NCI-H146 treated with DMSO at 0.1 percent for 48 hours (cell line): ENCODE measurements around the gene DIO3.
"Not testable (repeated sequence)": the region's sequence is repeated elsewhere in the genome, so short reads cannot be mapped to it uniquely, and the experiment has no call there.

Source experiments
- DNase-seq: peaks from one replicate; lab custom pipeline; 2025; ENCODE audit not compliant: unreplicated experiment; lab: John Stamatoyannopoulos, UW

The DIO3 gene

GRCh38 chr14:101558739-101559240 lies 2.5 kb upstream of the DIO3 start:
- no peak for DNase-seq

DNA sequence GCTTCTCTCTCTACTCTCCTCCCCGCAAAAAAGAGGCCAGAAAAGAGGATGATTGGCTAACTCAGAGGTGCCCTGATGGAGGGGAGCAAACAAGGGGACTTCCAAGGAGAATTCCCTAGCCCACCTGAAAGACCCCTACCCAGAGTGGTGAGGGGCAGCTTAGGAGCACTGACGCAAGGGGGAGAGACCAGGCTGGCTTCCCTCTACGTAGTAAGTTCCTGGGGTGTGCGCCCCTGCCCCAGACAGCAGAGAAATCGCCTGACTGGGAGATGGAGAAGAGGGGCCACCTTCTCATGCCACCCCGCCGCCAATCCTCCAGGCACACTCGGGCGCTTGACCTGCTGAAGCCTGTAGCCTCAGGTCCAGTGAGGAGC lies 2.1 kb upstream of the DIO3 start:
- DNase-seq: no peak

- DNase-seq: no peak
These were observed 1.4 kb upstream of the DIO3 start for GRCh38 chr14:101559624-101560533.

DNA sequence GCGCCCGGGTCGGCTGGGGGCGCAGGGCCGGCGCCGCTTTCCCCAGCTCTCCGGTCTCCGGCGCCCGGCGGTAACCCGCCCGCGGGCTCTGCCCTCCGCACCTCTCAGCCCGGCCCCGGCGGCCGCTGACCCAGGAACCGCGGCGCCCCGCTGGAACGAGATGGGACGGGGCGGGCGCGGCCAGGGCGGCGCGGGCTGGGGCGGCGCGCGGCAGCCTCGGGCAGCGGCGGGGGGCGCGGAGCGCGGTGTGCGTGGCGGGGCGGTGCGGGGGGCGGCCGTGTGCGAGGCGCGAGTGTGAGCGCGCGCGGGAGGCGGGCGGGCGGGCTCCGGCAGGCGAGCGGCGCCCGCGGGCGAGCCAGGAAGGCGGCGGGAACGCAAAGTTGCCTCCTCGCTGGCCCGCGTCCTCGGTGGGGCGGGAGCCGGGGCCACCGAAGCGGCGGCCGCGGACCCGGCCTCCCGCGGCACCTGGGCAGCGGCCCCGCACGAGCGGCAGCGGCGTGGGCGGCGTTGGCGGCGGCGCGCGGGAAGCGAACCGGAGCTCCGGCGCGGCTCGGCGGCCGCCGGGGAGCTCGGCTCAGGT lies 671 bp upstream of the DIO3 start:
- no peak for DNase-seq

- DNase-seq: no peak
These were observed 699 bp downstream of the DIO3 start for GRCh38 chr14:101561897-101562490.

DNA sequence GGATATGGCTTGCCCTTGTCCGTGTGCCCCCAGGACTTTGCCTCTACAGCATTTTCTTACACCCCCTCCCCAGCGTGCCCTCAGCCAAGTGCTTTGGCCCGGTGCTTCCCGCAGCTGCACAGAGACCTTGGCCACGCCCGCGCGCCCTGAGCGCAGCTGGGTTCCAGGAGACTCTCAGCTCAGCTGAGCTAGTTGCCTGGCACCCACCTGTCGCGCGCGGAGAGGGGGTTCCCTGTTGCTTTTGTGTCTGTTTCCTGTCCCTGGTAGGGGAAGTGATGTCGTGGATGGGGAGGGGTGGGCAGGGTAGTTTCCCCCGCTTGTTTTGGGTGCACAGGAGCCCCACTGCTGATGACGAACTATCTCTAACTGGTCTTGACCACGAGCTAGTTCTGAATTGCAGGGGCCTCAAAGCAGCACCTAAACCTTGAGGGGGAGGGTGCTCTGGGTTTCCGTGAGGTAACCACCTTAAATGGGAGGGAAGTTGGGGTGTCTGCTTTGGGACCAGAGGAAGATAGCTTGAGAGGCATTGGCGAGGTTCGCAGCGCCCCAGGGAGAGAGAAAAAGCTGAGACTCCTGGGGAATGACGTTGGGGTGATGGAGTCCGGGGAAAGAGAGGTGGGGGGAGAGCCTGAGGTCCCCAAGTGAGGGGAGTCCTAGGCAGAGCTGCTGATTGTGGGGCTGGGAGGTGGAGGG lies 1.5 kb downstream of the DIO3 start:
- DNase-seq: no peak

DNA sequence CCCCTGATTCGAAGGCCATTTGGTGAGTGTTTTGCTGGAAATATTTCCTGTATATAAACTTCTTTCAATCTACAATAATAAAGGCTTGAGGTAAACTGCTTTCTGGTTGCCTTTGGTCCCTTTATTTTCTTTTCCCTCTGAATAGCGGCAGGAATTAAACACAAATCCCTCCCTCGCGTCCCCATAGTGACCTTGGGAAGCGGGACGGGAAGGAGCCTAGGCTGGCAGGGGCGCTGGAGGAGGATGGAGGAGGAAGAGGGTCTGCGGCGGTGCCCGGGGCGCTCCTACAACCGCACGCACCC lies 2.0 kb downstream of the DIO3 start:
- DNase-seq: no peak

- DNase-seq: no peak
These were observed 2.6 kb downstream of the DIO3 start for GRCh38 chr14:101563654-101564443.

GRCh38 chr14:101564444-101564776 lies 3.1 kb downstream of the DIO3 start:
- DNase-seq: no peak

- no peak for DNase-seq
These were observed 3.8 kb downstream of the DIO3 start for GRCh38 chr14:101564819-101565698.

DNA sequence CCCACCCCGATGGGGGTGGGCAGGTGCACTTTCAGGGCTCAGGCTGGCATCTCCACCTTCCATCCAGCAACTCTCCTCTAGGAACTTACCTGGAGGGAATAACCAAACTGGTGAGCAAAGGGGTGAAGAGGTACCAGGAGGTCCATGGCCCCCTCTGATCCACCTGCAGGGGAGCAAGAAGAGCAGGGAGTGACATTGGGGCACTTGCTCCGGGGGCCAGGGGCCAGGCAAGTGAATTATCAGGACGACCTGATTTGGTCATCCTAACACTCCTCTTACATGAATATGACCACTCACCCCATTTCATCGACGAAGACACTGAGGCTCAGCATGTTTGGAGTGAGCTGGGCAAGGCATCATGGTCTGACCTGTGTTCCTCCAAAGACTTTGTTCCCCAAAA lies 6.0 kb downstream of the DIO3 start:
- no peak for DNase-seq

GRCh38 chr14:101571004-101571403 lies 9.7 kb downstream of the DIO3 start:
- DNase-seq: no peak

GRCh38 chr14:101572526-101572925 lies 11.2 kb downstream of the DIO3 start:
- not testable (repeated sequence) for DNase-seq

DNA sequence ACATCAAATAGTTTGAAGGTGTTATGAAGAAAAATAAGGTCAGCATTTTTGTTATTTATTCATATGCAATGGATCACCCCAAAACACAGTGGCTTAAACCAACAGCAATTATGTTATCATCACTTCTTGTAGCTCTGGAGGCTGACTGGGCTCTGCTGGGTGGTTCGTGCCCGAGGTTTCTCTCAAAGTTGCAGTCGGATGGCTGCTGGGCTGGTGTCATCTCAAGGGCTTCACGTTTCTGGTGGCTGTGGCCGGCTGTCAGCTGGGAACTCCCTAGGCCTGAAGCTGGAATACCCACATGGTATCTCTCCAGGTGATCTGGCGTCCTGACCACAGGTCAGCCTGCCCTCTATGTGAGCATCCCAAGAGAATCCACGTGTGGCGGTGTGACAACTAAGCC lies 12.0 kb downstream of the DIO3 start:
- DNase-seq: no peak

DNA sequence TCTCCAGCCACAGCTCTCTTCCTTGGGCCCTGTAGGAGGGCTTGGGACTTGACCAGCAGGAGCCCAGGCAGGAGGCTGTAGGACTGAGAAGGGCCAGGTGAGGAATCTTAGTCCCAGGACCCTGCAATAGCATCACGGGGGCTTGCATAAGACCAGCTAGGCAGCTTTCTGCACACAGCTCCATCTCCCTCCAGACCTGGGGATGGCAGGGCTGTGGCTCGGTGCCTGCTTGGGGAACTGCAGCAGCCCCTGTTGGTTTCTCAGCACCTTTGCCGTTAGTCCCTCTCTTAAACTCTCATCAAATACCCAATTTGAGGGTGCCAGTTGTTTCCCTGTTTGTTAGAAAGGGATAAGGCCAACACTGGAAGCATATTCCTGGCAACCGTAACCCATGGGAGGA lies 14.3 kb downstream of the DIO3 start:
- no peak for DNase-seq

- no peak for DNase-seq
These were observed 16.1 kb downstream of the DIO3 start for GRCh38 chr14:101577221-101577909.

DNA sequence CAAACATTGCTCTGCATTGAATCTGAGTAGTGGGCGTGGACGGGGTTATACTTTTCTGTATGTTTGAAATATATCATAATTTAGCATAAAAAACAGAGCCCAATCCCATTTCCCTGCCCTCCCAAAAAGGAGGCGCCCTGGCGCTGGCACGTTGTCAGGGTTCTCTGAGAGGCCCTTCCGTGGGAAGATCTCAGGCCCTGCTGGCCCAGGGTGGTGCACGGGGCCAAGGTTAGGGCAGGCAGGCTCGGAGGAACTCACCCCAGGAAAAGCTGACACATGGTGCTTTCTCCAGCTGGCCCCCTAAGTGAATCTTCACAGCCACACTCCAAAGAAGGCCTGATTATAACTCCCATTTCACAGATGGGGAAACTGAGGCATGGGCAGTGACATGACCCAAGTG lies 17.2 kb downstream of the DIO3 start:
- no peak for DNase-seq

DNA sequence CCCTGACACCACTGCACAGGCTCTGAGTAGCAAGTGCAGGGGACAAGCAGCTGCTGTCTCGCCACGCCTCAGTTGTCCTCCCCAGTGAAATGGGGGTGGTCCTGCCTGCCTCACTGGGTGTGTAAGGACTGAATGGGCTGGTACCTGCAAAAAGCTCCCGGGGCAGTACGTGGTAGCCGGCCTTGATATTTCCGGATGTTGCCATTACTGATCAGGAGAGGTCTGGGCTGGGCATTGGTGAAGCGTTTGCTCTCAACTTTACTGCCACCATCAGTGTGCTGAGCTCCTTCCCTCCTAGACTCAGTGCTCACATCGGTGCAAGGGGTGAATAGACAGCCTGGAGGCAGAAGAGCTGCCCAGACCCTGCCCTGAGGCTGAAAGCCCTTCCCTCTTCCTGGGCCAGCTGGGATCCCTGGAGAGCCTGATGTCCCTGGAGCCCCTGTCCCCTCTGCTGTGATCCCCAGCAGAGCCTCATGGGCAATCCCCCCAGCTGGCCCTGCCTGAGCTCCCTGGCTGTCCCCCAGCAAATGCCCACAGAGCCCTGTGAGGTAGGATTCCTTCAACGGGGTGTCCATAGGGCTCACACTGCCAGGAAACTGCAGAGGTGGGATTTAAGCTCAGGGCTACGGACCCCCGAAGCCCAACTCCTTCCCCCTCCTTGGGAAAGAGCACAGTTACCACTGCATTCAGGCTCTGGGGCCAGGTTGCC lies 18.2 kb downstream of the DIO3 start:
- DNase-seq: no peak

DNA sequence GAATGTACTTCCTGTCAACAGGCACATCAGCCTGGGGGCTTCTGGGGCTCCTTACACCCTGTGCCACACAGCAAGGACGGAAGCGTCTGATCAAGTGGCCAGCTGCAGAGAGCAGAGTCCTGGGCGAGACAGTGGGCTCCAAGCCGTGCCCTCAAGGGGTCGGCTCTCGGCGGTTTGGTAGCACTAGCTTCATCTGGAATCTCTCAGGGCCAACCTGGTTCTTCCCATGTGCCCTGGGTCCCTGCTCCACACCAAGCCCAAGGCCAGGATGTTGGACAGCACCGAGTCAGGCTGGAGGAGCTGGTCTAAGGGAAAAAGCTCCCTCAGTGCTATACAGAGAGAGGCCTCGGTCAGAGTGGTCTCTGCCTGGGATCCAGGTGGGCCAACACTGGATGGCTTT lies 20.5 kb downstream of the DIO3 start:
- DNase-seq: no peak
